Activated effector memory CD4-positive, alpha-beta T cell treated with anti-CD3 and anti-CD28 coated beads, Interleukin-2, amount 50 U/mL, for 16 hours (primary cell): ENCODE measurements around the gene UGCG.
"Not testable (repeated sequence)": the region's sequence is repeated elsewhere in the genome, so short reads cannot be mapped to it uniquely, and the experiment has no call there.

Experiments used
- DNase-seq: peaks from one replicate; pipeline ENCODE4 v3.0.0-alpha.2; 2020

The UGCG gene

GRCh38 chr9:111922324-111923013, 25.9 kb downstream of the UGCG start:
- DNase-seq, result no peak

GRCh38 chr9:111924281-111924680, 27.7 kb downstream of the UGCG start:
- DNase-seq, result no peak

GRCh38 chr9:111925017-111925770, 28.6 kb downstream of the UGCG start:
- no peak for DNase-seq

- DNase-seq, result no peak
Observed at GRCh38 chr9:111925784-111926183, 29.2 kb downstream of the UGCG start.

- DNase-seq, result peak; percentile 82
Observed at GRCh38 chr9:111926421-111926875, 29.8 kb downstream of the UGCG start.

- DNase-seq, result no peak
Observed at GRCh38 chr9:111928359-111928720, 31.7 kb downstream of the UGCG start.

GRCh38 chr9:111934747-111935146, 38.1 kb downstream of the UGCG start:
- DNase-seq, result no peak

GRCh38 chr9:111936391-111936790, 39.8 kb downstream of the UGCG start:
- DNase-seq, result no peak

GRCh38 chr9:111937301-111937700, 40.7 kb downstream of the UGCG start:
- no peak for DNase-seq

- peak; percentile 82 for DNase-seq
Observed at GRCh38 chr9:111937781-111938426, 41.3 kb downstream of the UGCG start.

GRCh38 chr9:111938427-111938800, 41.8 kb downstream of the UGCG start:
- DNase-seq, result no peak

GRCh38 chr9:111939322-111939721, 42.7 kb downstream of the UGCG start:
- DNase-seq, result no peak

- no peak for DNase-seq
Observed at GRCh38 chr9:111940697-111941096, 44.1 kb downstream of the UGCG start.

- no peak for DNase-seq
Observed at GRCh38 chr9:111943200-111943599, 46.6 kb downstream of the UGCG start.

GRCh38 chr9:111943746-111944145, 47.1 kb downstream of the UGCG start:
- no peak for DNase-seq

GRCh38 chr9:111944241-111944866, 47.7 kb downstream of the UGCG start:
- no peak for DNase-seq

- peak; percentile 72 for DNase-seq
Observed at GRCh38 chr9:111945216-111945615, 48.6 kb downstream of the UGCG start.

- DNase-seq, result not testable (repeated sequence)
Observed at GRCh38 chr9:111948109-111948508, 51.5 kb downstream of the UGCG start.

- DNase-seq, result no peak
Observed at GRCh38 chr9:111948951-111949350, 52.3 kb downstream of the UGCG start.

- no peak for DNase-seq
Observed at GRCh38 chr9:111949919-111950318, 53.3 kb downstream of the UGCG start.

- DNase-seq, result no peak
Observed at GRCh38 chr9:111952559-111952958, 55.9 kb downstream of the UGCG start.

GRCh38 chr9:111953444-111953843, 56.8 kb downstream of the UGCG start:
- no peak for DNase-seq

GRCh38 chr9:111955048-111955447, 58.4 kb downstream of the UGCG start:
- no peak for DNase-seq
